OCI-LY7 (cell line): ENCODE measurements around the gene TMC1. TPM values are rescaled to one million over a fixed set of nuclear protein-coding genes. Genes with fewer than 3 reads are reported as not detected.

Source experiments
- BruUV-seq: library from RNA; stranded (reverse); fragments of 400-500 nt; replicated peaks from 2 replicates; lab custom pipeline; 2021; lab: Mats Ljungman, UMichigan
- CTCF ChIA-PET: fragments of 300-600 bp; sonication (Branson Sonifier 250); formaldehyde crosslinking; loops from one replicate; lab custom pipeline; 2022; ENCODE audit warnings: antibody characterized with exemption; ENCODE audit not compliant: unreplicated experiment; lab: Charles Lee
- POLR2A ChIA-PET: fragments of 300-600 bp; sonication (Branson Sonifier 250); formaldehyde crosslinking; loops from one replicate; lab custom pipeline; 2022; ENCODE audit warnings: antibody characterized with exemption; lab: Charles Lee
- DNase-seq: peaks from one replicate; pipeline ENCODE4 v3.0.0-alpha.2; 2015; ENCODE audit warnings: low spot score
- H2AFZ ChIP-seq: fragments of 200-600 bp; sonication (generic), shearing (Covaris generic); 2 replicates; pipeline ENCODE4 v1.6.1; 2014; ENCODE audit warnings: mild to moderate bottlenecking, antibody characterized with exemption, low read length, moderate library complexity
- H3K27ac ChIP-seq: fragments of 200-600 bp; sonication (generic); 2 replicates; pipeline ENCODE4 v1.5.1; 2014; ENCODE audit warnings: mixed run types, low read depth, mild to moderate bottlenecking, moderate library complexity, low read length, inconsistent platforms; ENCODE audit not compliant: poor library complexity, severe bottlenecking
- H3K36me3 ChIP-seq: fragments of 200-600 bp; sonication (generic); 2 replicates; pipeline ENCODE4 v1.6.1; 2014; ENCODE audit warnings: mild to moderate bottlenecking, antibody characterized with exemption, low read length, moderate library complexity, mixed read lengths; ENCODE audit not compliant: insufficient read depth
- H3K4me1 ChIP-seq: fragments of 200-600 bp; sonication (generic); 2 replicates; pipeline ENCODE4 v1.5.1; 2014; ENCODE audit warnings: mild to moderate bottlenecking, low read length; ENCODE audit not compliant: insufficient read depth, poor library complexity, severe bottlenecking
- H3K4me2 ChIP-seq: fragments of 200-600 bp; sonication (generic); 2 replicates; pipeline ENCODE4 v1.6.1; 2014; ENCODE audit warnings: mild to moderate bottlenecking, low read length
- H3K4me3 ChIP-seq: fragments of 200-600 bp; sonication (generic); 2 replicates; pipeline ENCODE4 v1.5.1; 2014; ENCODE audit warnings: mild to moderate bottlenecking, low read depth, low read length; ENCODE audit not compliant: poor library complexity, severe bottlenecking
- H3K79me2 ChIP-seq: fragments of 200-600 bp; sonication (generic); 2 replicates; pipeline ENCODE4 v1.6.1; 2016; ENCODE audit warnings: low read depth, mild to moderate bottlenecking, low read length, moderate library complexity, mixed read lengths; ENCODE audit not compliant: insufficient read depth
- H3K9me2 ChIP-seq: fragments of 200-600 bp; sonication (generic); 2 replicates; pipeline ENCODE4 v1.6.1; 2016; ENCODE audit warnings: mild to moderate bottlenecking, low read length, mixed read lengths; ENCODE audit not compliant: insufficient read depth
- H3K9me3 ChIP-seq: fragments of 200-600 bp; sonication (generic); 2 replicates; pipeline ENCODE4 v1.6.1; 2014; ENCODE audit warnings: mild to moderate bottlenecking, mixed run types, low read length, mixed read lengths
- H4K20me1 ChIP-seq: fragments of 200-600 bp; sonication (generic); 2 replicates; pipeline ENCODE4 v1.6.1; 2014; ENCODE audit warnings: mild to moderate bottlenecking, antibody characterized with exemption, low read length, moderate library complexity, mixed read lengths; ENCODE audit not compliant: insufficient read depth
- EZH2phosphoT487 ChIP-seq: fragments of 200-600 bp; sonication (generic); IDR thresholded peaks from 2 replicates; pipeline ENCODE4 v1.6.1; 2018; ENCODE audit warnings: low read depth, borderline replicate concordance, mild to moderate bottlenecking, mixed run types, antibody characterized with exemption, low read length, moderate library complexity, mixed read lengths
- intact Hi-C: fragments of 100-400 bp; cut with micrococcal nuclease; formaldehyde crosslinking; loops from one replicate; pipeline ENCODE4 v1.10.0; 2022; ENCODE audit not compliant: unreplicated experiment
- total RNA-seq, 2 experiments: library from RNA; depleted of rRNA in 1 of 2; stranded (reverse); fragments of >200 nt in 1 of 2; shearing (Covaris generic) in 1 of 2; gene quantifications; 2 replicates each; pipeline ENCODE4 v1.2.3, GENCODE V29; 2014 to 2022
- TF ChIP-seq, protein P1 (sequence below): fragments of 200-600 bp; sonication (generic); conservative IDR thresholded peaks from 2 replicates; pipeline ENCODE4 v1.5.1; 2014; ENCODE audit warnings: mild to moderate bottlenecking, antibody characterized with exemption, low read length, moderate library complexity, mixed read lengths

Gene TMC1
- total RNA-seq, 2 experiments from 2014 or later: not detected

DNA sequence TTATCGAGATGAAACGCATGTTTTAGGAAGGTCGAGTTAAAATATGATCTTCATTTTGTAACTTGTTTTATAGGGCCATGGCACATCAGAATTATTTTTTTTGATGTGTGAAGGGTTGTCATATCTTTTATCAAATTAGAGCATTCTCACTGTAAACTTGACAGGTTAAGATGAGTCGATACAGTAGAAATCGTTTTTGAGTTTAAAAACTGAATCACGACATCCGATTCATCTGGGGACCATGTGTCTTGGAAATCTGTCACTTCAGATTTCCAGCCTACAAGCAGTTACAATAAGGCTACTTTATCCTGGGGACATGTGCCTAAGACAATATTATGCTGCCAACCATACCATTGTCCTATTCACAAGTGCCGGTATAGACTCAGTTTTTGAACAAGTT is 295.3 kb downstream of the TMC1 start:
- Histone ChIP-seq H2AFZ (no peak overlapping the region), H3K79me2 (no peaks in the 10 kb centered on the region), H3K27ac (no peak overlapping the region), H3K36me3 (no peaks in the 10 kb centered on the region), H3K4me2 (no peak overlapping the region), H3K4me3 (no peak overlapping the region), H3K9me3 (no peaks in the 10 kb centered on the region), H3K9me2 (no peaks in the 10 kb centered on the region), H3K4me1 (no peaks in the 10 kb centered on the region), H4K20me1 (no peaks in the 10 kb centered on the region)
- intact Hi-C loops: no loop called here
- DNase-seq: no peak
- ChIA-PET CTCF (no interaction called here), POLR2A (no interaction called here)
- no TSS peak for BruUV-seq
- TF ChIP-seq, protein P1, sequence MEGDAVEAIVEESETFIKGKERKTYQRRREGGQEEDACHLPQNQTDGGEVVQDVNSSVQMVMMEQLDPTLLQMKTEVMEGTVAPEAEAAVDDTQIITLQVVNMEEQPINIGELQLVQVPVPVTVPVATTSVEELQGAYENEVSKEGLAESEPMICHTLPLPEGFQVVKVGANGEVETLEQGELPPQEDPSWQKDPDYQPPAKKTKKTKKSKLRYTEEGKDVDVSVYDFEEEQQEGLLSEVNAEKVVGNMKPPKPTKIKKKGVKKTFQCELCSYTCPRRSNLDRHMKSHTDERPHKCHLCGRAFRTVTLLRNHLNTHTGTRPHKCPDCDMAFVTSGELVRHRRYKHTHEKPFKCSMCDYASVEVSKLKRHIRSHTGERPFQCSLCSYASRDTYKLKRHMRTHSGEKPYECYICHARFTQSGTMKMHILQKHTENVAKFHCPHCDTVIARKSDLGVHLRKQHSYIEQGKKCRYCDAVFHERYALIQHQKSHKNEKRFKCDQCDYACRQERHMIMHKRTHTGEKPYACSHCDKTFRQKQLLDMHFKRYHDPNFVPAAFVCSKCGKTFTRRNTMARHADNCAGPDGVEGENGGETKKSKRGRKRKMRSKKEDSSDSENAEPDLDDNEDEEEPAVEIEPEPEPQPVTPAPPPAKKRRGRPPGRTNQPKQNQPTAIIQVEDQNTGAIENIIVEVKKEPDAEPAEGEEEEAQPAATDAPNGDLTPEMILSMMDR: no peak
- no peak for TF ChIP-seq EZH2phosphoT487

GRCh38 chr9:72817413-72817812 is 296.0 kb downstream of the TMC1 start:
- ChIA-PET POLR2A (no interaction called here), CTCF (no interaction called here)
- Histone ChIP-seq H3K36me3 (no peaks in the 10 kb centered on the region), H3K4me2 (no peak overlapping the region), H4K20me1 (no peaks in the 10 kb centered on the region), H3K9me2 (no peaks in the 10 kb centered on the region), H3K9me3 (no peaks in the 10 kb centered on the region), H3K27ac (no peak overlapping the region), H3K4me3 (no peak overlapping the region), H3K79me2 (no peaks in the 10 kb centered on the region), H2AFZ (no peak overlapping the region), H3K4me1 (no peaks in the 10 kb centered on the region)
- no TSS peak for BruUV-seq
- no peak for DNase-seq
- no peak for TF ChIP-seq EZH2phosphoT487
- TF ChIP-seq, protein P1: no peak
- intact Hi-C loops: no loop called here

GRCh38 chr9:72818385-72818784 is 297.0 kb downstream of the TMC1 start:
- no peaks in the 10 kb centered on the region for H4K20me1 ChIP-seq
- no peaks in the 10 kb centered on the region for H3K36me3 ChIP-seq
- H3K4me3 ChIP-seq: no peak overlapping the region
- DNase-seq: no peak
- H3K4me2 ChIP-seq: no peak overlapping the region
- H3K9me3 ChIP-seq: no peaks in the 10 kb centered on the region
- no TSS peak for BruUV-seq
- H3K4me1 ChIP-seq: no peaks in the 10 kb centered on the region
- H3K9me2 ChIP-seq: no peaks in the 10 kb centered on the region
- intact Hi-C loops: no loop called here
- H3K27ac ChIP-seq: no peak overlapping the region
- POLR2A ChIA-PET: interaction anchor here (0.5 kb wide), 1 partner anchor 103 kb away, joined by 4 read pairs; no protein-coding TSS in a partner anchor
- H2AFZ ChIP-seq: no peak overlapping the region
- TF ChIP-seq, protein P1: no peak
- TF ChIP-seq EZH2phosphoT487: no peak
- no peaks in the 10 kb centered on the region for H3K79me2 ChIP-seq
- CTCF ChIA-PET: no interaction called here
